Neuronal stem cell (in vitro differentiated cells): ENCODE data around the gene CMC4.

ENCODE experiments used
- DNase-seq: peaks from one replicate; pipeline ENCODE4 v3.0.0-alpha.2; 2013; ENCODE audit warnings: low spot score
- H2AFZ ChIP-seq: one replicate; pipeline ENCODE4 v1.6.1; 2013; ENCODE audit warnings: mild to moderate bottlenecking, low read length, inconsistent platforms
- H2AK5ac ChIP-seq: 2 replicates; pipeline ENCODE4 v1.6.1; 2013; ENCODE audit warnings: low read depth, mild to moderate bottlenecking, inconsistent platforms, low read length, moderate library complexity, mixed read lengths
- H2BK120ac ChIP-seq: 2 replicates; pipeline ENCODE4 v1.6.1; 2013; ENCODE audit warnings: low read depth, mild to moderate bottlenecking, inconsistent platforms, low read length, moderate library complexity, mixed read lengths
- H2BK12ac ChIP-seq: one replicate; pipeline ENCODE4 v1.6.1; 2013; ENCODE audit warnings: low read length, inconsistent platforms
- H2BK15ac ChIP-seq: 2 replicates; pipeline ENCODE4 v1.6.1; 2013; ENCODE audit warnings: mild to moderate bottlenecking, low read length, inconsistent platforms, mixed read lengths
- H2BK5ac ChIP-seq: one replicate; pipeline ENCODE4 v1.6.1; 2013; ENCODE audit warnings: inconsistent platforms, mild to moderate bottlenecking, low read length, moderate library complexity
- H3K14ac ChIP-seq: one replicate; pipeline ENCODE4 v1.6.1; 2013; ENCODE audit warnings: low read length, inconsistent platforms
- H3K18ac ChIP-seq: 2 replicates; pipeline ENCODE4 v1.6.1; 2013; ENCODE audit warnings: low read length, inconsistent platforms
- H3K23ac ChIP-seq: 2 replicates; pipeline ENCODE4 v1.6.1; 2013; ENCODE audit warnings: low read depth, mild to moderate bottlenecking, mixed read lengths, low read length, inconsistent platforms; ENCODE audit not compliant: poor library complexity
- H3K27ac ChIP-seq: replicated peaks from 3 replicates; pipeline ENCODE4 v1.5.1; 2013; ENCODE audit warnings: low read length, inconsistent platforms
- H3K27me3 ChIP-seq, 3 experiments: 2 replicates each; pipeline ENCODE4 v1.6.1; 2013; ENCODE audit warnings: low read length in 3 of 3, mild to moderate bottlenecking in 2 of 3, inconsistent platforms in 1 of 3, low read depth in 1 of 3, mixed read lengths in 1 of 3, moderate library complexity in 1 of 3; ENCODE audit not compliant: control insufficient read depth in 3 of 3, insufficient read depth in 3 of 3
- H3K36me3 ChIP-seq, 2 donors: replicated peaks in 1 of 2; 2 replicates each; pipeline ENCODE4 v1.6.1; 2013; ENCODE audit warnings: low read length in 2 of 2; ENCODE audit not compliant: control insufficient read depth in 2 of 2, insufficient read depth in 2 of 2
- H3K4ac ChIP-seq: 2 replicates; pipeline ENCODE4 v1.6.1; 2013; ENCODE audit warnings: inconsistent platforms, mild to moderate bottlenecking, low read length, moderate library complexity
- H3K4me1 ChIP-seq, 2 donors: 1 replicate in 1 of 2; 2 replicates in 1 of 2; pipeline ENCODE4 v1.6.1; 2013; ENCODE audit warnings: low read length in 2 of 2, low read depth in 1 of 2; ENCODE audit not compliant: control insufficient read depth in 2 of 2, insufficient read depth in 1 of 2
- H3K4me2 ChIP-seq: one replicate; pipeline ENCODE4 v1.6.1; 2013; ENCODE audit warnings: mild to moderate bottlenecking, low read length, inconsistent platforms; ENCODE audit not compliant: insufficient read depth, poor library complexity, severe bottlenecking
- H3K4me3 ChIP-seq, 2 donors: 2 replicates each; pipeline ENCODE4 v1.5.1; 2013; ENCODE audit warnings: low read length in 2 of 2, mild to moderate bottlenecking in 2 of 2, inconsistent platforms in 1 of 2, moderate library complexity in 1 of 2
- H3K79me1 ChIP-seq: one replicate; pipeline ENCODE4 v1.6.1; 2013; ENCODE audit warnings: low read depth, mild to moderate bottlenecking, inconsistent platforms, low read length, moderate library complexity
- H3K9ac ChIP-seq: one replicate; pipeline ENCODE4 v1.6.1; 2013; ENCODE audit warnings: mild to moderate bottlenecking, low read depth, low read length, inconsistent platforms; ENCODE audit not compliant: poor library complexity
- H3K9me3 ChIP-seq, 2 donors: replicated peaks in 1 of 2; 2 replicates each; pipeline versions ENCODE3 to v1.6.1; 2013; ENCODE audit warnings: low read length in 2 of 2, mild to moderate bottlenecking in 2 of 2, inconsistent platforms in 1 of 2, low read depth in 1 of 2, mixed read lengths in 1 of 2, moderate library complexity in 1 of 2; ENCODE audit not compliant: control insufficient read depth in 2 of 2, insufficient read depth in 1 of 2
- H4K8ac ChIP-seq: one replicate; pipeline ENCODE4 v1.6.1; 2013; ENCODE audit warnings: low read depth, mild to moderate bottlenecking, inconsistent platforms, low read length, moderate library complexity
- H4K91ac ChIP-seq: one replicate; pipeline ENCODE4 v1.6.1; 2013; ENCODE audit warnings: low read length, low read depth, mild to moderate bottlenecking, inconsistent platforms; ENCODE audit not compliant: poor library complexity
- WGBS, 2 donors: extraction: QIAGEN DNeasy Blood & Tissue Kit; methylation state at CpG; one replicate each; pipeline ENCODE4 v1.1.7; 2013; ENCODE audit warnings: missing lambda C conversion rate in 2 of 2, mixed read lengths in 1 of 2; ENCODE audit not compliant: insufficient read length in 2 of 2, insufficient replicate concordance in 1 of 2; ENCODE audit errors: extremely low coverage in 2 of 2; 5-methylcytosine and 5-hydroxymethylcytosine counted together

The CMC4 gene

DNA sequence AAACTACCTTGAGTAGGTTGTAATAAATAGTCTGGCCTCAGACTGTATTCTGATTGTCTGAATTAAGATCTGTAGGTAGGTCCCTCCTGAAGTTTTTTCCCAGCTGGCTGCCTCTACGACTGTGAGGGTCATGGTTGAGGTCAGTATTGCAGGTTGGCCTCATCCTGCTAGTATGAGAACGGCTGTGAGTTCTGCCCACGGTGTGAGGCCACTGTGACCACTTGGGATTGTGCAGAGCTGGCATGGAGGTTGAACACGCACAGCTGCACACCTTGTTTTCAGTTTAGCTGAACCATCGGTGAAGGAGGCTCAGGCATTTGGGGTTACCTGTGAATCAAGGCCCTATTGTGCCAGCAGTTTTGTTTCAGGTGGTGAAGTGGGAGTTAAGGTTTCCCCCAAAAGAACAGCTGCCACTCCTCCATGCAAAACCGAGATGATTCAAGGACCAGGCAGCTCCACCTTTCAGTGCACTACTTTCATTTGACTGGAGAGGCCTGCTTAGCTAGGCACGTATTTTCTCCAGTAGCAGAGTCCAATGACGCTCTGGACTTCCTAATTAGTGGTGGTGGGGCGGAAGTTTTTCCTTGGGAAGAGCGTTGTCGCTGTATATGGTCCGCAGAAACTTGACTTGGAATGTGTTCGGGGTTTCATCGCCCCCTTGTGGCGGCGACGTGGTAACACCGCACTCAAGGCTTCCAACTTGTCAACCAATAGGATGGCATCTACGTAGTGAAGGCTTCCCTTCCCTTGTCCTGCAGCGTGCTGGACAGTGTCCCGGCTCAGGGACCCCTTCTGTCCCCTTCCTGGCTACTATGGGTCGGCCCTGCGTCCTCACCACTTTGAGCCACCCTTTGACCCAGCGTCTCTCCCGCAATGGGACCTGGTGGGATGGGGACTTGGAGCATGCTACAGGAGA lies 13.8 kb downstream of the CMC4 start:
- no peaks in the 10 kb centered on the region for H3K9me3 ChIP-seq
- H2BK5ac ChIP-seq = no peak overlapping the region
- H3K79me1 ChIP-seq = no peaks in the 10 kb centered on the region
- no peak overlapping the region for H2BK120ac ChIP-seq
- H3K23ac ChIP-seq = no peak overlapping the region
- no CpG with 5 or more reads among the region's 25 CpGs for WGBS, 2 donors
- H3K27me3 ChIP-seq = no peaks in the 10 kb centered on the region
- no peak overlapping the region for H2AFZ ChIP-seq
- peak overlapping the region; percentile 2 for H3K4me2 ChIP-seq
- H3K9ac ChIP-seq = no peak overlapping the region
- peak; percentile 64 for DNase-seq
- H2BK15ac ChIP-seq = no peak overlapping the region
- H3K4ac ChIP-seq = no peak overlapping the region
- no peak overlapping the region for H3K14ac ChIP-seq
- peaks cover 0 to 55% of the 10 kb centered on the region in 2 donors for H3K36me3 ChIP-seq
- no peak overlapping the region for H3K4me3 ChIP-seq
- H3K4me1 ChIP-seq = peaks cover 0 to 5% of the 10 kb centered on the region in 2 donors
- H2BK12ac ChIP-seq = no peak overlapping the region
- peak overlapping the region; percentile 65 for H4K8ac ChIP-seq
- H3K18ac ChIP-seq = no peak overlapping the region
- no peak overlapping the region for H2AK5ac ChIP-seq
- H3K27ac ChIP-seq = no peak overlapping the region
- H4K91ac ChIP-seq = no peak overlapping the region

DNA sequence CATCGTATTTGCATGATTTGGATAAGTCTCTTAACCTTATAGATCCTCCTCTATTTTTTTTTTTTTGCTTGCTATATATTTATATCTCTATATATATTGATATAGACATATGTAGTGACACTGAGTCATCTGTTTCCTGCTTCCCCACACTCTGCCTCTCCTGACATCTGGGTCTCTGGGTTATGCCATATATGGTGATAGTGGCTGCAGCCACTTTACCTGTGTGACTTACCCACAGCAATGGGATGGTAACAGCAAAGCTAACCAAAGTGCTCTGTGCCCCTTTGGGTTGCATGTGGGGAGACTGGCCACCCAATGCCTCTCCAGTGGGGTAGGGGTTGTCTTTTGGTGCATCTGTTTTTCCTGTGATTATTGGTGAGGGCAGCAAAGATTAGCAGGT lies 14.5 kb downstream of the CMC4 start:
- no CpG with 5 or more reads among the region's 1 CpG for WGBS, 2 donors
- Histone ChIP-seq H3K23ac (no peak overlapping the region), H3K27ac (no peak overlapping the region), H2BK5ac (no peak overlapping the region), H3K14ac (no peak overlapping the region), H2AFZ (no peak overlapping the region), H2BK12ac (no peak overlapping the region), H3K4me1 (peaks cover 0 to 5% of the 10 kb centered on the region in 2 donors), H3K18ac (no peak overlapping the region), H3K4me2 (no peak overlapping the region), H2BK120ac (no peak overlapping the region), H3K27me3 (no peaks in the 10 kb centered on the region), H2AK5ac (no peak overlapping the region), H3K36me3 (peaks cover 0 to 58% of the 10 kb centered on the region in 2 donors), H3K79me1 (no peaks in the 10 kb centered on the region), H3K9ac (no peak overlapping the region), H2BK15ac (no peak overlapping the region), H3K4ac (no peak overlapping the region), H4K8ac (no peak overlapping the region), H4K91ac (no peak overlapping the region), H3K9me3 (no peaks in the 10 kb centered on the region), H3K4me3 (no peak overlapping the region)
- DNase-seq = no peak

DNA sequence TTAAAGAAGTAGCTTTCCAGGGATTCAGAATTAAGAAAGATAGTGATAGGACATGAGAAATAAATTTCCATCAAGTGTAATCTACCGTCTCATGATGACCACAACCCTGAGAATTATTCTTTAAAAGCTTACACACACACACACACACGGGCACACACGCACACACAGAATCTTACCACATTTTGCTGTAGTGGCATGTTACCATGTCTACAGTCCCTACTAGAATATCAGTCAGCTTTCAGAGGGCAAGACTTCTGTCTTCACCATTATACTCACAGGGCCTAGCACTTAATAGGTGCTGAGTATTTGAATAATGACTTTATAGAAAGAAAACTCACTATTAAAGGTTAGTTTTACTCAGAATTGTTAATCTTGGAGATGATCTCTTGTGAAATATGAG lies 15.4 kb downstream of the CMC4 start:
- Histone ChIP-seq H3K9ac (no peak overlapping the region), H2BK120ac (no peak overlapping the region), H3K9me3 (no peaks in the 10 kb centered on the region), H4K91ac (no peak overlapping the region), H3K27ac (no peak overlapping the region), H3K4ac (no peak overlapping the region), H3K4me3 (no peak overlapping the region), H4K8ac (no peak overlapping the region), H2AK5ac (no peak overlapping the region), H2BK15ac (no peak overlapping the region), H2BK5ac (no peak overlapping the region), H2BK12ac (no peak overlapping the region), H3K23ac (no peak overlapping the region), H3K18ac (no peak overlapping the region), H3K27me3 (no peaks in the 10 kb centered on the region), H3K4me2 (no peak overlapping the region), H3K4me1 (peaks cover 0 to 5% of the 10 kb centered on the region in 2 donors), H3K36me3 (peaks cover 0 to 54% of the 10 kb centered on the region in 2 donors), H3K79me1 (no peaks in the 10 kb centered on the region), H2AFZ (no peak overlapping the region), H3K14ac (no peak overlapping the region)
- no peak for DNase-seq
- WGBS, 2 donors = no CpG with 5 or more reads among the region's 3 CpGs

DNA sequence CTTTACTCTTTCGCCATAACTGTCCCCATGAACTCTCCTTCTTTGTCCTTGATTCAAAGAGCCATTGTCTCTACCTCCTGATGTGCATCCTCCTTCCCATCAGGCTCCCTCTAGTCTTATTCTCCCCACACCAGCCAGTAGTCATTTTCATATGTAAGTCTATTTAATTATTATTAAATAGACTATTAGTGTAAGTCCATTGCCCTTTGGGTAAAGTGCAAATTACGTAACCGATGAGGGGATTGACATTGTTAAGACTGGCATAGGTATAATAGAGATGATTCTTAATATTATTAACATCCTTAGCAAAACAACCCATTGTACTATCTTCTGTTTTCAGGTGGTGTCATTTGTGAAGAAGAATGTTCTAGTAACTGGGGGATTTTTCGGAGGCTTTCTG lies 16.7 kb downstream of the CMC4 start:
- Histone ChIP-seq H3K36me3 (peaks cover 0 to 46% of the 10 kb centered on the region in 2 donors), H2BK5ac (no peak overlapping the region), H2BK15ac (no peak overlapping the region), H3K14ac (no peak overlapping the region), H3K27ac (no peak overlapping the region), H3K27me3 (no peaks in the 10 kb centered on the region), H4K91ac (no peak overlapping the region), H3K23ac (no peak overlapping the region), H2AFZ (no peak overlapping the region), H3K4ac (no peak overlapping the region), H3K4me3 (no peak overlapping the region), H3K4me1 (peaks cover 0 to 5% of the 10 kb centered on the region in 2 donors), H3K79me1 (peaks cover under 1% of the 10 kb centered on the region), H3K4me2 (no peak overlapping the region), H2AK5ac (no peak overlapping the region), H4K8ac (no peak overlapping the region), H3K9ac (no peak overlapping the region), H2BK120ac (no peak overlapping the region), H3K18ac (no peak overlapping the region), H3K9me3 (no peaks in the 10 kb centered on the region), H2BK12ac (no peak overlapping the region)
- no CpG with 5 or more reads among the region's 4 CpGs for WGBS, 2 donors
- no peak for DNase-seq
